HepG2 (cell line): ENCODE data around the gene XRCC3. TPM values are rescaled to one million over a fixed set of nuclear protein-coding genes. Genes with fewer than 3 reads are reported as not detected.

ENCODE experiments used
- ETV5 ChIP-seq: IDR thresholded peaks from 2 replicates; pipeline ENCODE4 v1.6.1; 2018; ENCODE audit warnings: missing biosample characterization, missing genetic modification reagents, inconsistent platforms, borderline replicate concordance
- ETV6 ChIP-seq: sonication (generic); formaldehyde crosslinking; conservative IDR thresholded peaks from 2 replicates; pipeline ENCODE4 v1.4.0; 2020; ENCODE audit warnings: missing genetic modification reagents
- FLYWCH1 ChIP-seq: sonication (generic); formaldehyde crosslinking; IDR thresholded peaks from 2 replicates; pipeline ENCODE4 v1.8.1; 2023; ENCODE audit warnings: mild to moderate bottlenecking, missing genetic modification reagents
- FOXM1 ChIP-seq: sonication (generic); formaldehyde crosslinking; IDR thresholded peaks from 2 replicates; pipeline ENCODE4 v1.5.0; 2020; ENCODE audit warnings: missing genetic modification reagents
- GABPB1 ChIP-seq: IDR thresholded peaks from 2 replicates; pipeline ENCODE4 v1.6.1; 2016; ENCODE audit warnings: mild to moderate bottlenecking, missing genetic modification reagents, moderate library complexity, missing compliant biosample characterization
- HCFC1 ChIP-seq: fragments of 150-350 bp; IDR thresholded peaks from 2 replicates; pipeline ENCODE4 v1.6.1; 2014; ENCODE audit warnings: low read depth, low read length
- HHEX ChIP-seq: IDR thresholded peaks from 2 replicates; pipeline ENCODE4 v1.6.1; 2016; ENCODE audit warnings: control low read depth
- HIVEP1 ChIP-seq: sonication (generic); formaldehyde crosslinking; IDR thresholded peaks from 2 replicates; pipeline ENCODE4 v1.4.0; 2020; ENCODE audit warnings: mild to moderate bottlenecking, missing genetic modification reagents
- HNRNPL ChIP-seq: fragments of 200-400 bp; formaldehyde crosslinking; IDR thresholded peaks from 2 replicates; pipeline ENCODE4 v1.6.1; 2017; ENCODE audit warnings: mild to moderate bottlenecking, low read depth, low read length
- KDM5A ChIP-seq: fragments of 200-600 bp; sonication (generic); IDR thresholded peaks from 2 replicates; pipeline ENCODE4 v1.7.0; 2018; ENCODE audit warnings: antibody characterized with exemption, mild to moderate bottlenecking, low read length, borderline replicate concordance
- KLF13 ChIP-seq: sonication (generic); formaldehyde crosslinking; IDR thresholded peaks from 2 replicates; pipeline ENCODE4 v1.4.0; 2020; ENCODE audit warnings: mild to moderate bottlenecking, missing genetic modification reagents
- MAFG ChIP-seq: sonication (generic); formaldehyde crosslinking; IDR thresholded peaks from 2 replicates; pipeline ENCODE4 v1.5.1; 2020; ENCODE audit warnings: mild to moderate bottlenecking, missing genetic modification reagents
- MAFK ChIP-seq, 2 experiments: IDR thresholded peaks in 1 of 2; conservative IDR thresholded peaks in 1 of 2; 2 replicates each; pipeline ENCODE4 v1.6.1; 2011; ENCODE audit warnings: improper control_type of control experiment in 2 of 2, low read length in 2 of 2
- MAX ChIP-seq: IDR thresholded peaks from 2 replicates; pipeline ENCODE4 v1.6.1; 2012; ENCODE audit warnings: inconsistent platforms
- MXD1 ChIP-seq: sonication (generic); formaldehyde crosslinking; IDR thresholded peaks from 2 replicates; pipeline ENCODE4 v1.4.0; 2020; ENCODE audit warnings: mild to moderate bottlenecking, missing genetic modification reagents
- PRDM15 ChIP-seq: sonication (generic); formaldehyde crosslinking; IDR thresholded peaks from 2 replicates; pipeline ENCODE4 v1.4.0; 2020; ENCODE audit warnings: missing genetic modification reagents
- SETDB1 ChIP-seq: sonication (generic); formaldehyde crosslinking; IDR thresholded peaks from 2 replicates; pipeline ENCODE4 v1.5.1; 2020; ENCODE audit warnings: missing genetic modification reagents, mild to moderate bottlenecking, borderline replicate concordance
- SOX6 ChIP-seq, 2 experiments: fragments of 450-650 bp in 1 of 2; sonication (generic) in 1 of 2; formaldehyde crosslinking in 1 of 2; IDR thresholded peaks; 2 replicates each; pipeline versions ENCODE4 v1.4.0 to v1.6.1; 2017 to 2020; ENCODE audit warnings: antibody characterized with exemption in 1 of 2, mild to moderate bottlenecking in 1 of 2, missing genetic modification reagents in 1 of 2
- SUZ12 ChIP-seq: fragments of 150-350 bp; IDR thresholded peaks from 2 replicates; pipeline ENCODE4 v1.6.1; 2014; ENCODE audit warnings: low read depth, low read length
- TAF1 ChIP-seq: sonication (generic); formaldehyde crosslinking; IDR thresholded peaks from 2 replicates; pipeline ENCODE4 v1.4.0; 2020; ENCODE audit warnings: missing genetic modification reagents
- TFDP1 ChIP-seq: IDR thresholded peaks from 2 replicates; pipeline ENCODE4 v1.6.1; 2016; ENCODE audit warnings: missing compliant biosample characterization, missing genetic modification reagents, borderline replicate concordance
- ZMYM4 ChIP-seq: sonication (generic); formaldehyde crosslinking; IDR thresholded peaks from 2 replicates; pipeline ENCODE4 v1.8.1; 2023; ENCODE audit warnings: mild to moderate bottlenecking, missing genetic modification reagents
- ZNF121 ChIP-seq: sonication (generic); formaldehyde crosslinking; IDR thresholded peaks from 2 replicates; pipeline ENCODE4 v1.5.0; 2020; ENCODE audit warnings: mild to moderate bottlenecking, missing genetic modification reagents
- ZNF138 ChIP-seq: sonication (generic); formaldehyde crosslinking; IDR thresholded peaks from 2 replicates; pipeline ENCODE4 v1.5.0; 2020; ENCODE audit warnings: mild to moderate bottlenecking, low read depth, missing genetic modification reagents
- ZNF205 ChIP-seq: IDR thresholded peaks from 2 replicates; pipeline ENCODE4 v1.6.1; 2018; ENCODE audit warnings: missing biosample characterization, missing genetic modification reagents
- ZNF546 ChIP-seq: sonication (generic); formaldehyde crosslinking; conservative IDR thresholded peaks from 2 replicates; pipeline ENCODE4 v1.8.1; 2023; ENCODE audit warnings: mild to moderate bottlenecking, missing genetic modification reagents
- ZNF572 ChIP-seq: sonication (generic); formaldehyde crosslinking; IDR thresholded peaks from 2 replicates; pipeline ENCODE4 v1.5.1; 2020; ENCODE audit warnings: mild to moderate bottlenecking, missing genetic modification reagents
- polyA plus RNA-seq, 8 experiments: library from polyadenylated mRNA; depleted of rRNA in 3 of 8; stranded (reverse) in 7 of 8; unstranded in 1 of 8; fragments of >200 nt; fragmentation: Illumina TruSeq in 4 of 8; extraction: Trizol in 4 of 8; gene quantifications; 2 replicates each; pipeline versions ENCODE4 v1.2.1 to v1.2.3, GENCODE V29; 2011 to 2016; ENCODE audit warnings: low read depth in 4 of 8, missing spikeins in 1 of 8, mixed read lengths in 1 of 8; ENCODE audit not compliant: insufficient read depth in 1 of 8
- total RNA-seq, 5 experiments: library from RNA; depleted of rRNA; stranded (reverse); fragments of >200 nt; fragmentation: Illumina TruSeq; extraction: Trizol; gene quantifications; 2 replicates each; pipeline ENCODE4 v1.2.3, GENCODE V29; 2016; ENCODE audit warnings: low read depth in 1 of 5

XRCC3 gene
- total and polyA plus RNA-seq, 2 of the 13 experiments (the other 11 are each of a cell fraction or from before 2014, with no cell fraction given): 5.4 to 25.8 TPM

GRCh38 chr14:103716091-103716801 is 995 bp upstream of the XRCC3 start (continued):
- TF ChIP-seq ZNF572 (CRISPR knock-in tag) (no peak), PRDM15 (no peak), ETV5 (no peak), KLF13 (no peak), FOXM1 (no peak), HCFC1 (no peak), KDM5A (no peak), SUZ12 (no peak), HIVEP1 (CRISPR knock-in tag) (no peak), ZNF205 (no peak), TFDP1 (CRISPR knock-in tag) (no peak), MAFG (CRISPR knock-in tag) (no peak), GABPB1 (CRISPR knock-in tag) (peak; percentile 38; the same call in 1 of the 2 replicates), MAFK (conservative IDR thresholded peaks at IDR 0.05 in 1 of 2, IDR thresholded peaks at IDR 0.05 in 1 of 2; ENCODE audit: low read length in 2 of 2) (no peak), ZNF121 (CRISPR knock-in tag) (no peak), SETDB1 (CRISPR knock-in tag) (no peak), ZMYM4 (CRISPR knock-in tag) (no peak), TAF1 (CRISPR knock-in tag) (no peak), SOX6 (IDR thresholded peaks at IDR 0.05) (no peak), SOX6 (CRISPR knock-in tag; IDR thresholded peaks at IDR 0.05) (no peak), ZNF546 (CRISPR knock-in tag) (no peak), FLYWCH1 (no peak), MXD1 (peak; percentile 35; the same call in 1 of the 2 replicates), HNRNPL (no peak), MAX (no peak), ETV6 (CRISPR knock-in tag) (no peak), HHEX (CRISPR knock-in tag) (no peak), ZNF138 (CRISPR knock-in tag) (no peak)
